ENCODE measurements around the gene SYNPO2.
"Not testable (repeated sequence)": the region's sequence is repeated elsewhere in the genome, so short reads cannot be mapped to it uniquely, and the experiment has no call there.

Gene SYNPO2

DNA sequence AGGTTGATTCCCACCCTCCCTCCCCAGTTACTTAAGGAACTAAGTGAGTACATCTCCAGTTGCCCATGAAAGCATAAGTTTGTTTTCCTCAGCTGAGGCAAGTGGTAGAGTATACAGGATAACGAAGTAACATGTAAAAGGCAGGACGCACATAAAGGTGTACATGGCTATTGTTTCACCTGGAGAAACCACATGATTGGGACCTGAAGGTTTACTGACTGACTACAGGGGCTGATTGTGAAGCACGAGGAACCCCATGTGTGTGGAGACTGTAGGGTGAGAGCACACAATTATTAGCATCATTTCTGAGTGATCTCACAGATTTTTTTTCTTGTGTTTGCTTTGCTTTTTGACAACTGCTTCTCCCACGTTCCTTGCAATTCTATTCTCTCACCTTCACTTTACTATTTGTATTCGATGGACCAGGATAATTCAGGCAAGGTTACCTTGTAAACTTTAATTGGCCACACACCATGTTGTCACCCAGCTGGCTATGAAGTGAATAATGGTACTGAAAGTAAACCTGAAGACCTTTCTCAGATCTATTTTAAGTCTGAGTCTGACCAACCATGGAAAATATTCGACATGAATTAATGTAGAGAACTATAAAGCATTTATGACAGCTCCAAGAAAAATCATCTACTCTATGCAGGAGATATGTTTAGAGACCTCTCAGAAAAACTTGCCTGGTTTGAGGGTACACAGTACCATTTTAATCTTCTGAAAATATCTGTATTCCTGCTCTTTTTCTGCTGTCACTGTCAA lies 144.4 kb downstream of the SYNPO2 start:
- DNase-seq (ENCODE audit: low spot score), result no peak

DNA sequence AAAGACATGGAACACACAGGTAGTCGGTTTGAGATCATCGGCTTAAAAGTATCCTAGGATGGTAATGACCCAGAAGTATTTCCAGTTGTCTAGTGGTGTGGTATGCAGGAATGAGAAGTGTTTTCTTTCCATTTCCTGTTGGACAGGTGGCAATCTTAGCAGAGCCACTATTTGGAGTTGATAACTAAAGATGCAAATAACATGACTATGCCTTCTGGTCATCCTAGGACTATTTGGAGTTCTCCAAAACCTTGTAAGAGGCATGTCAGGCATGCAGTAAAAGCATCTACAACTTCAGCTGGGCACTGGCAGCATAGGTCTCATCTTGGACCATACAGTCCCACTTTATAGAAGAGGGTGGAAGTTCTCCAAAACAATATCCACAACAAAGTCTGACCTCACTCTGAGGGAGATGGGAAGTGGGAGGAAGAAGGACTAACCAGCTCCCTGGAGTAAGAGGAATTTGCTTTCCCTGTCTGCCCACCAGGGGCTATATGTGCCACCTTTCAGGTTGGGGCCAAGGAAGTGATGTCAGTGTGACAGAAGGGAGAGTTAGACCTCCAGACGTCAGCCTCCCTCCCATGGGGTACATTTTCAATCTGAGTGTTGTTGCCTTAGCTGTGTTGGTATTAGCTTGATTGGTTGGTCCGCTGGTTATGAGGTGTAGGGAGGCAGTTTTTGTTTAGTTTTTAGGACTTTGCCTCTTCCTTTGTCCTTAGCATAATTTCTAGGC lies 145.8 kb downstream of the SYNPO2 start:
- DNase-seq (ENCODE audit: low spot score), result no peak

DNA sequence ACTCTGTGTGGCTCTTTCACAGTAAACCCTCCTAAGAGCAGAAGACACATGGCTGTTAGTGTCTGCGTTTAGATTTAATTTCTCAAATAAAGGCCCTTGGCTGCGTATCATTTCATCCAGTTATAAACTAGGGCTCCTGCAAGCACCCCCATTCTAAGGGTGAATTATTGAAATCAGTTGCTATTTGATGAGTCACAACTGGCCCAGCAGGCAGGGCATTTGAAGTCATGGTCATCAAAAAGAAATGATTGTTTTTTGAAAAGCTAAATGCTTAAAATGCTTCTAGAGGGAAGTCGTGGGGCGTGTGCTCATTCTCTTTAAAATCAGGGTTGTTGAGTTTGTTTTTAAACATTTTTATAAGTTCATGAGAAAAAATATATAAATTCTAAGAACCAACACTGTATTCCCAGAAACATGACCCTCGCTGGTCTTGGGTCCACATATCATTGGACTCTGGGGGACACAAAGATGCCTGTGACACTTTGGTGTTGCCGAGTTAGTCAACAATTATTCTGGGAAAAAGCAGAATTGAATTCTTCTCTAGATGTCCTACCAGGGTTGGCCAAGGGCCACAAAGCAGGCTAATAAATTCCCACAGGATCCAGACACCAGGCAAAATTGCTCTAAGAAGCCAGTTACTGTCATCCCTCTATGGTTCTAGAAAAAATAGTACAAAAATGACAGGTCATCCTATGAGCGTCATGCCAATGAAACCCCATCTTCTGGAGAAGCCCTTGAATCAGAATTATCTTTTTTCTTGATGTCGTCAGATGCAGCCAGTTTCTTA lies 147.5 kb downstream of the SYNPO2 start:
- no peak for DNase-seq (ENCODE audit: low spot score)

DNA sequence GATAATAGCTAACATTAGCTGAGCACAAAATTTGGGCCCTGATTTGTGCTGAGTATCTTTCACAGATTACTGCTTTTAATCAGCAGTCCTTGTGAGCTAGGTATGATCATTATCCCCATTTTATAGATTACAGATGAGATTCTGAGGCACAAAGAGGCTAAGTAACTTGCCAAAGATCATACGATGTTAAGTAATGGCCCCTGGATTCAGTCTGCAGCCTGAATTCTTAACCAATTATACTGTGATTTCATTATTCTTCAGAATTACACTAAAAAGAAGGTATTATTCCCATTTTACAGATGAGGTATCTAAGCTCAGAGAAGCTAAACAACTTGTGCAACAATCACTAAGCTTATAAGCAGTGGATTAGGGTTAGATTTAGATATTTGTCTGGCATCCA lies 149.1 kb downstream of the SYNPO2 start:
- DNase-seq (ENCODE audit: low spot score), result no peak

DNA sequence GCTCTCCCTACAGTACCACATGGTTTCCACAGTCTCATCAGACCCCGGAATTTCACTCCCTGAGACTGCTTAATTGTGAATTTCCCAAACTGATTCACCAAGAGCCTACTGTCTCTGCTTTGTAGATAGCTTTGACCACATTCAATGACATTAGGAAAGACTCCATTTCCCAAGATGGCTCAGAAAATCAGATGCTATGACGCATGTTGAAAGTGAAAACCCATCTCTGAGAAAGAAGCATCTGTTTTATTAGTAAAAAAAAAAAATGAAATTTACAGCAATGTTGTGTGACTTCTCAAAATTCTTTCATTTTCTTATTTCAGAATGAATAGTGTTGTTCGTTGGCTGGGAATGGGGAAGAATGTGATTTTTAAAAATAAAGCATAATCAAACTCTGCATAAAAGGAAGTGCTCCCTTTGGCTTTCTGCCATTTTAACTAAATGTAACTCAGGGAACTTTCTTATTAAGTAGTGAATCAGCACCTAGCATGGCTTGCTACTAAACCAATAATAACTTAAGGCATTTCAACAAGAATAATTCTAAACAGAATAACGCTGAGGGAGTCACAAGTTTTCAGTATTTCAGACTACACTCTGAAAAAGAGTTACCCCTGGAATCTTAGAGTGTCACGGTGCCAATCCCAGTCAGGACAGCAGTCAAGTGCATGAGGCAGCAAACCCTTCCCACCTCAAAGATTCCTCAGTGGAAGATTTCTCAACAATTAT lies 149.6 kb downstream of the SYNPO2 start:
- DNase-seq (ENCODE audit: low spot score), result no peak

DNA sequence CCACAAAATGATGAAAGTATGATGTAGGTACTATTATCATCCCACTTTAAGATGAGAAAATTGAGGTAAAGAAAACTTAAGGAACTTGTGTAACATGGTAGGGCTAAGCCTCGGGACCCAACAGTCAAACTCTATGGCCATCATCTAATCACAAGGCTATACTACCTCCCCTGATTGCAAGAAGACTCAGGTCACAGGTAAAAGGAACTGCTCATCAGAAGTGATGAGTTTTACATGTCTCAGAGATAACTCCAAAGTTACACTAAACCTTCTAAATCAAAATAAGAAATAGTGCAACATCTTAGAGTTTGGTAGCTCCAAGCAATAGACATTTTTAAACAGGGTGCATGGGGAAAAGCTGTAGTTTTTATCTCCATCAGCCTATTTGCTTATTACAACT lies 150.5 kb downstream of the SYNPO2 start:
- no peak for DNase-seq (ENCODE audit: low spot score)

DNA sequence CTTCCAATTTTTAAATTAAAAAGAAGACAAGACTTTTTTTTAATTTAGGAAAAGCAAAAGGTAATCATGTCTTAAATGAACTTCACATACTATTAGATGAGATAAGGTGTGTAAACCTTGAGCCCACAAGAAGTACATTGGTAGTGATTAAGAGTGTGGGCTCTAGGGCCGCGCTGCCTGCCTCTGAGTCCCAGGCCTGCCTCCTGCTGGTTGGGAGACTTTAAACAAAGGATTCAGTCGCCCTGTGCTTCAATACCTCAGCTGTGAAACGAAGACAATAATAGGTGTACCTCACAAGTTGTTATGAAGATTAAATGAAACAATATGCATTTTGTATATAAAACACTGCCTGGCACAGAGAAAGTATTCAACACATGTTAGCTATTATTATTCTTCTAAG lies 151.1 kb downstream of the SYNPO2 start:
- DNase-seq (ENCODE audit: low spot score), result peak; percentile 21

DNA sequence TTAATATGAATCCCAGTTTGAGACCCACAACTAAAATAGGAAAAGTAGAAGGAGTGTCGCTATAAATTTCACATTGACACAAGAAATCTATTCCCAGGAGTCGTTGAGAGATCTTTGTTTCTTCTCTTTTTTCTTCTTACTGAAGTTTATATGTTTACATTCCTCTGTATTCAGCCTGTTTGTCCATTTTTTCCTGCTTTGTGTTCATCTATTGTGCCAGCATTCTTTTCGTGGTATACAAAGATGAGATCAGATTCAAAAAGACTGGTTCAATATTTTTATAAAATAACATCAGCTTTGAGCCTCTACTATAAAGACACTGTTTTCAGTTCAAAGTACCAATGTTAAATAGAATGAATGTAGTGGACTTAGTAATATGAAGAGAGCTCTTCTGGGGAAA lies 151.6 kb downstream of the SYNPO2 start:
- DNase-seq (ENCODE audit: low spot score), result no peak

DNA sequence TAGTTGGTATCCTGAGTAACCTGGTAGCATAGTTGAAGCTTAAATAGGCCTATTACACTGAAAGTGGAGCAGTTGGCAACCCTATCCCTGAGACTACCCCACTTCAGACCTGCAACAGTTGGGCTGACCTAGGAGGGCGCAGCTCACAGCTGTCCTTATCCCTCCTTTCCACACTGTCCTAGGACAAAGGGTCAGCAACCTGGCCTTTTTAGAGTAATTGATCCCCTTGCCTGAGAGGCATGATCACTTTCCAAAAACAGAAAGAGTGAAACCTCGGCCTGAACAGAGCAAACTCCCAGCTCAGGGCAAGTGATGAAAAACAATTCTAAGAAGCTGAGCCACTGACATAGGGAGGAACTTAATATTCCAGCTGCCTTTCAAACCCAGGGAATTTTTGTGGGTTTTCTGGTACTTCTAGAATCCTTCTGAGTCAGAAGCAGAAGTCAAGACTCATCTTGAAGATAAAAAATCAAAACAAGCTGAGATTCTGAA lies 152.1 kb downstream of the SYNPO2 start:
- peak; percentile 23 for DNase-seq (ENCODE audit: low spot score)

DNA sequence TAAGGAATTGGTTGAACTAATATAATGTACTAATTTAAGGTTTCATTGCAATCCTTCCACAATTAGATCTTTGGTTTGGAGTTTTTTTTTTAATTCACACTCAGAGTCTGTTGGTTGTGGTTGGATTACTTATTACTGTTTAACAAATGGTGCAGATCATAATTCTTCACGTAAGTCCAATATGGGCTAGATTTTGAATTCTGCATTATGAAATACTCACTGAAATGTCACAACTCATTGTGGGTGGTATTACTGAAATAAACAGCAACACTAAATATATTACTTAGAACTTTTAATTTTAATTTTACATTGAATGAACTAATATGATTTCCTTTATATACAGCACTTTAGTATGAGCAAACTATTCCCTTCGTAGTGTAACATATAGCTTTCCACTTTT lies 152.7 kb downstream of the SYNPO2 start:
- DNase-seq (ENCODE audit: low spot score), result peak; percentile 27

DNA sequence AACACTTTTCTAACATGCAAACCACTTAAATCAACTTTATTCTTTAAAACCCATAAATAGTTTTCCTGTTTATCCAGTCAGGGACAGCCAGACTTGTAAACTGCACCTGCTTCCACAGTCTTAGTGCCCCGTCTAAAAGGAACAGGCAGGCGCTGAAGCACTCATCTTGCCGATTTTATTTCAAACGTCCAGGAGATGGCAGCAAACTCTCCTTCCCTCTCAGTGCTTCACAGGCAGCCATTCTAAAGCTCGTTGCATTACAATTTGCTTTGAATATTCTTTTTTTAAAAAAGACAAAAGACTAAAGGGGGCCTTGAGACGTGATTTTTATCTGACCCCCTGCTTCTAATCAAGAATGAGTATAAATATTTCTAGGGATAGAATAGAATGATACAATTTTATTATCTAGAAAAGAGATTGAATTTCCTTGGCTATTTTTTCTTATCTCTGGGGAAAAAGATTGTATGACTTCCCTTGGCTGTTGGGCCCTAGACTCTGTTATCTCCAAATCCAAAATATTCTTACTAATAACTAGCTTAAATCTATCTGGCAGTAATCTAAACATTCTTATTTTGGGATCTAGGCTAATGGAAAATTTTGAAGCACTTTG lies 153.4 kb downstream of the SYNPO2 start:
- DNase-seq (ENCODE audit: low spot score), result peak; percentile 95

DNA sequence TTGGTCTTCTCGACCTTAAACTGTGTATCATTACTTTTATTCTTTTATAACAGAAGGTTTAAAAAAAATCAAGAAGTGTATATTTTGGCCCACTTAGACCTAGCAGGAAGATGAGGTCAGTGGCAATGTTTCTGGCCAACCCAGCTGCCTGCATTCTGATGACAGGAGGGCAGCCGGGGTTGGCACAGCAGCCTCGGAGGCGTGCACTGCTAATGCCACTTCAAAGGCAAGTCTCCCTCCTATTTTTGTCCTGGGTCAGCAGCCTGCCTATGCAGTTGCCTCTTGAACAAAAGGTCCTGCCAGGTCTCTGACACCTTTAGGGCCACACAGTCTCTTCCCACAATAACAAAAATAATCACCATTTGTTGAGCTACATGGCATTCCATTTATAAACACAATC lies 157.6 kb downstream of the SYNPO2 start:
- peak; percentile 43 for DNase-seq (ENCODE audit: low spot score)

DNA sequence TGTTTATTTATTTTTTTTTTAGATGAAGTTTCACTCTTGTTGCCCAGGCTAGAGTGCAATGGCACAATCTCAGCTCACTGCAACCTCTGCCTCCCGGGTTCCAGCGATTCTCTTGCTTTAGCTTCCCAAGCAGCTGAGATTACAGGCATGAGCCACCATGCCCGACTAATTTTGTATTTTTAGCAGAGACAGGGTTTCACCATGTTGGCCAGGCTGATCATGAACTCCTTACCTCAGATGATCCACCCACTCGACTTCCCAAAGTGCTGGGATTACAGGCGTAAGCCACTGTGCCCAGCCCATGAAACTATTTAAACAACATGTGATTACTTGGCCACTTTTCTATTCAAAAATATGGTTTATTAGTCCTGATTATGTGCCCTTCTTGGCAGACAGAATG lies 158.4 kb downstream of the SYNPO2 start:
- not testable (repeated sequence) for DNase-seq (ENCODE audit: low spot score)

DNA sequence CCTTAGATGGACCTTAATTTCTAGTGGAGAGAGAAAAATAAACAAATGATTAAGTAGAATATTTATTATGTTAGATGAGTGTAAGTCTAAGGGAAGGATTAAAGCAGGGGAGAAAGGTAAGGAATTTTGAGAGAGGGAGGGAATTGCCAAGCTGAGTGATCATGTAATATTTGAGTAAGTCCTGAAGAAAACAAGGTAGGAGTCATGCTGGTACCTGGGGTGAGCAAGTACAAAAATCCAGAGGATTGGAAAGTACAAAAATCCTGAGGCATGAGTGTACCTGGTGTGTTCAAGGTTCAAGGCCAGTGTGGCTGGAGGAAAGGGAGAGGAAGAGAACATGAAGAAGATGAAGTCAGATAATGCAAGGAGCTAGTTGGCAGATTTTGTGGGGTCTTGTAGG lies 159.8 kb downstream of the SYNPO2 start:
- no peak for DNase-seq (ENCODE audit: low spot score)

DNA sequence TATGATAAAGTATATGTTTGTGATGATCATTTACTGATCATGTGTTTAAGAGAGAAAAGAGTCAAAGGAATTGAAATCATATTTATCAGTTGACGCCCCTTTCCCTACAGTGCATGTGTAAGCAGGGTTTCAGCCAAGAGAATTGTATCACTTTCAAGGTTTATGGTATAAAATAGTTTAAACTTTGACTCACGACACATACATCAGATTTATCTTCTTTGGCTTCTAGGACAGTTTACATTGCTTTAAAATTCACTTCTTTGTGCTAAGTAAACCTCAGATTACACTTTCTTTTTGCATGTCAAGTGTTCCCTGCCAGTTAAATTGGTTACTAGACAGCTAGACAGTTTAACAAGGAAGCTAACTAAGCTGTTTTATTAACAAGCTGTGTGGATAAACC lies 160.7 kb downstream of the SYNPO2 start:
- DNase-seq (ENCODE audit: low spot score), result no peak

DNA sequence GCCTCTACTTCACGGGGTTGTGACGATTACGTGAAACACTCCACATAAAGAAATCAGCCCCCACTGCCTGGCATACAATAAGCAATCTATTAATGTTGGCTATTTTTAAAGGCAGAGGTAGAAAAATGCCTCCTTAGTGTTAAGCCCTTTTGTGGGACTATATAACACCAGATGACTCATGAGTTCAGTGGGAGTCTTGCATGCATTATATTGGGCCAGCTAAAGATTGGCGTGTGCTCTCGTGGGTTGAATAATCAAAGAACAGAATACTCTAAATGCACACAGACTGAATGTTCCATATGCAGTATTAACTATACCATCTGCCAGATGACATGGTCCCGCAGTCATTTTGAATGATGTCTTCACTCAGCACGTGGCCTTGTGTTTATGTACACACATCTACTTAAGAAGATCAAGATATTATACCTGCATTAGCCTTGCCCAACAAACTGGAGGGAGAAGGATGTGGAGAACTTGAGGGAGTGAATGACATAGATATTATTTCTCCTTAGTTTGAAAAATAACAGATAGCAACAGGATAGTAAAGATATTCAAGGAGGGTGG lies 162.0 kb downstream of the SYNPO2 start:
- DNase-seq (ENCODE audit: low spot score), result no peak

DNA sequence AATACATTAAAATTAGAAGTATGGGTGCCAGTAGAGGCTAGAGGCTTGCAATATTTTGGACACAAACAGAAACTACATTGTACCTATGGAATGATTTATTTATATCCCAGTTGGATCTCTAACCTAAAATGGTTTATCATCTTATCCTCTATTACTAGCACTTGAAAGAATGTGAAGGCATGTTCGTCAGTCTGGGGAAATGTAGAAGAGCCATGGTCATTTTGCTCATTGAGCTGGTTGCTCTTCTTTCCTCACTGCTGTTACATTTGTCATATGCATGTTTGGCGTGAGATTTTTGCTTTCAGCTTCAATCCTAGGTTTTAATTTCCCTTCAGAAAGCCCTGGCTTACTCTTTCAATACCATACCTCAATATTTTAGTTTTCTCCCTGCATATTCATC lies 164.6 kb downstream of the SYNPO2 start:
- no peak for DNase-seq (ENCODE audit: low spot score)

DNA sequence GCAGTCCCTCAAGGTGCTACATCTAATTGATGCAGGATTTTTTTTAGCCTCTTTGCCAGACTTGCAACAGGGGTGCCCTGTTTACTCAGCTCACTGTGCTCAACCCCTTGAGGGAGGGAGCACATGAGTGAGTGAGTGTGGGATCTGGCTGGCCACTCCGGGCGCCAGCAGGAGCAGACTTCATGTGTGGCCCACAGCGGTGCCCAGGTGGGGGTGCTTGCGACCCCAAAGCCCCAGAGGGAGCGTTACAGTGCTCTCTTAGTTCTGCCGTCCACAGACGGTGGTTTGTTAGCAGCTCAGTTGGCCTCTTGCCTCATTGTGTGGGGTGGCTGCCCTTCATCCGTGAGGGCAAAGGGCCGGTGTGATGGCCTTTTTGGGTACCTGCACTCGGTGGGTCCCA lies 165.3 kb downstream of the SYNPO2 start:
- no peak for DNase-seq (ENCODE audit: low spot score)

DNA sequence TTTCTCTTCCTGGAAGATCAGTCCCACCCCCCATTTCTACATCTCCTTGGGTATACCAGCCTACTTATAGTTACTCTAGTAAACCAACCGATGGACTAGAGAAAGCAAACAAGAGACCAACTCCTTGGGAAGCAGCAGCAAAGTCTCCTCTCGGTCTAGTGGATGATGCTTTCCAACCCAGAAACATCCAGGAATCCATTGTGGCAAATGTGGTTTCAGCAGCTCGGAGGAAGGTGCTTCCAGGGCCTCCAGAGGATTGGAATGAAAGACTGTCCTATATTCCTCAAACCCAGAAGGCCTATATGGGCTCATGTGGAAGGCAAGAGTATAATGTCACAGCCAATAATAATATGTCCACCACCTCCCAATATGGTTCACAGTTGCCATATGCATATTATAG lies 168.8 kb downstream of the SYNPO2 start:
- no peak for DNase-seq (ENCODE audit: low spot score)

DNA sequence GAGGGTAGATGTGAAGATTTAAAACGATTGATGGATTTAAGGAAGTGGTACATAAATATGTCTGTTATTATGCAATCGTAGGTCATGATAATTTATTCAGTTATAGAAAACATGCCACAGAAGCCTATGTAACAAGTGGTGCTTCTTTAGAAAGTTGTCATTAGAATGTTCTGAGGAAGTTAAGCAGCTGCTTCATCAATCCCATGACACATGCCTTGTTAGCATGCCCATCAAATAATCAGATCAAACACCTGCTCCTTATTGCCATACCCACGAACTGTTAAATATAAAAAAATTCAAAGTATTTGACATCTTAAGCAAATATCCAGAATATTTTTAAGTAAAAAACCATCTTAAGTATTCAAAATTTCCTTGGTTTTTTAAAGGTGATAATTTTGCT lies 170.6 kb downstream of the SYNPO2 start:
- no peak for DNase-seq (ENCODE audit: low spot score)

DNA sequence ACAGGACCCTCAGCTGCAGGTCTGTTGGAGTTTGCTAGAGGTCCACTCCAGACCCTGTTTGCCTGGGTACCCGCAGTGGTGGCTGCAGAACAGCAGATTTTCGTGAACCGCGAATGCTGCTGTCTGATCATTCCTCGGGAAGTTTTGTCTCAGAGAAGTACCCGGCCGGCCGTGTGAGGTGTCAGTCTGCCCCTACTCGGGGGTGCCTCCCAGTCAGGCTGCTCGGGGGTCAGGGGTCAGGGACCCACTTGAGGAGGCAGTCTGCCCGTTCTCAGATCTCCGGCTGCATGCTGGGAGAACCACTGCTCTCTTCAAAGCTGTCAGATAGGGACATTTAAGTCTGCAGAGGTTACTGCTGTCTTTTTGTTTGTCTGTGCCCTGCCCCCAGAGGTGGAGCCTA lies 178.5 kb downstream of the SYNPO2 start:
- DNase-seq (ENCODE audit: low spot score), result not testable (repeated sequence)
